Activated B cell treated with CpG ODN at 0.5 μM for 24 hours (primary cell): ENCODE results near the gene PRKAG2. TPM values are rescaled to one million over a fixed set of nuclear protein-coding genes. Genes with fewer than 3 reads are reported as not detected.

Experiments used
- ATAC-seq: fragments of 200-7000 bp; cut with Tn5 transposase; one replicate; pipeline ENCODE4 v1.10.0; 2021; ENCODE audit warnings: low read depth, mild to moderate bottlenecking, moderate library complexity
- CTCF ChIA-PET: fragments of 350-600 bp; sonication (Branson Sonifier 250); formaldehyde crosslinking; loops from one replicate; lab custom pipeline; 2021; ENCODE audit warnings: antibody characterized with exemption; lab: Charles Lee
- POLR2A ChIA-PET: fragments of 350-600 bp; sonication (Branson Sonifier 250); formaldehyde crosslinking; loops from one replicate; lab custom pipeline; 2021; ENCODE audit warnings: antibody characterized with exemption; lab: Charles Lee
- DNase-seq: peaks from one replicate; pipeline ENCODE4 v3.0.0; 2022
- H3K27ac Mint-ChIP-seq: one replicate; pipeline ENCODE4 v1.8.0; 2020; ENCODE audit warnings: mixed read lengths
- H3K27me3 Mint-ChIP-seq: one replicate; pipeline ENCODE4 v1.8.0; 2021; ENCODE audit warnings: mixed read lengths
- H3K36me3 Mint-ChIP-seq: one replicate; pipeline ENCODE4 v1.8.0; 2021; ENCODE audit warnings: low read depth, mixed read lengths
- H3K4me1 Mint-ChIP-seq: one replicate; pipeline ENCODE4 v1.8.0; 2021; ENCODE audit warnings: mixed read lengths
- H3K4me3 Mint-ChIP-seq: one replicate; pipeline ENCODE4 v1.8.0; 2020; ENCODE audit warnings: mild to moderate bottlenecking, mixed read lengths
- H3K9me3 Mint-ChIP-seq: one replicate; pipeline ENCODE4 v1.8.0; 2020; ENCODE audit warnings: mixed read lengths
- intact Hi-C: fragments of 100-400 bp; cut with micrococcal nuclease; formaldehyde crosslinking; loops from one replicate; pipeline ENCODE4 v1.15.1; 2024
- total RNA-seq: library from RNA; stranded (reverse); gene quantifications from 2 replicates; pipeline ENCODE4 v1.2.3, GENCODE V29; 2022
- TF ChIP-seq, protein P1 (sequence below): fragments of 200-600 bp; IDR thresholded peaks from one replicate; pipeline ENCODE4 v1.8.0; 2022; ENCODE audit warnings: antibody characterized with exemption, mild to moderate bottlenecking

Gene PRKAG2
- total RNA-seq, 1 donor from 2014 or later: 19.7 TPM

DNA sequence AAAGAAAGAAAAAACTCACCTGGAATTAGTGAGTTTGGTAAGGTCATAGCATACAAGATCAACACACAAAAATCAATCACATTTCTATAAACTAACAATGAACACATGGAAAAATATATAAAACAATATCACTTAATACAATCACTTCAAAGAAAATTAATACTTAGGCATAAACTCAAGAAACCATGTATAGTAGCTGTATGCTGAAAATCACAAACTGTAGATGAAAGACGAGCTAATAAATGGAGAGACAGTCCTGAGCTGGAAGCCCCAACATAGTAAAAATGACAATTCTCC, 243.5 kb downstream of the PRKAG2 start:
- CTCF ChIA-PET: interaction anchor here (0.8 to 3.1 kb wide), 8 partner anchors 9 to 281 kb away, joined by 3 to 21 read pairs (median 3); partner anchors contain the start of genes PRKAG2 and RHEB
- TF ChIP-seq, protein P1, sequence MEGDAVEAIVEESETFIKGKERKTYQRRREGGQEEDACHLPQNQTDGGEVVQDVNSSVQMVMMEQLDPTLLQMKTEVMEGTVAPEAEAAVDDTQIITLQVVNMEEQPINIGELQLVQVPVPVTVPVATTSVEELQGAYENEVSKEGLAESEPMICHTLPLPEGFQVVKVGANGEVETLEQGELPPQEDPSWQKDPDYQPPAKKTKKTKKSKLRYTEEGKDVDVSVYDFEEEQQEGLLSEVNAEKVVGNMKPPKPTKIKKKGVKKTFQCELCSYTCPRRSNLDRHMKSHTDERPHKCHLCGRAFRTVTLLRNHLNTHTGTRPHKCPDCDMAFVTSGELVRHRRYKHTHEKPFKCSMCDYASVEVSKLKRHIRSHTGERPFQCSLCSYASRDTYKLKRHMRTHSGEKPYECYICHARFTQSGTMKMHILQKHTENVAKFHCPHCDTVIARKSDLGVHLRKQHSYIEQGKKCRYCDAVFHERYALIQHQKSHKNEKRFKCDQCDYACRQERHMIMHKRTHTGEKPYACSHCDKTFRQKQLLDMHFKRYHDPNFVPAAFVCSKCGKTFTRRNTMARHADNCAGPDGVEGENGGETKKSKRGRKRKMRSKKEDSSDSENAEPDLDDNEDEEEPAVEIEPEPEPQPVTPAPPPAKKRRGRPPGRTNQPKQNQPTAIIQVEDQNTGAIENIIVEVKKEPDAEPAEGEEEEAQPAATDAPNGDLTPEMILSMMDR: no peak
- no peaks in the 10 kb centered on the region for H3K27me3 Mint-ChIP-seq
- peaks cover 15% of the 10 kb centered on the region for H3K4me1 Mint-ChIP-seq
- H3K9me3 Mint-ChIP-seq: peaks cover 2% of the 10 kb centered on the region
- intact Hi-C loops: loop anchor here (1.0 to 10.0 kb wide), 11 partner anchors 66 to 1124 kb away; partner anchors contain the start of genes ACTR3B, GALNT11, KMT2C and SLC4A2
- H3K36me3 Mint-ChIP-seq: peaks cover 7% of the 10 kb centered on the region
- H3K27ac Mint-ChIP-seq: peak overlapping the region; percentile 98
- H3K4me3 Mint-ChIP-seq: peak overlapping the region; percentile 96
- ATAC-seq (no peak), DNase-seq (no peak)
- POLR2A ChIA-PET: interaction anchor here (0.6 to 3.0 kb wide), 11 partner anchors 9 to 830 kb away, joined by 3 to 34 read pairs (median 5); partner anchors contain the start of genes ABCF2, NUB1, PRKAG2 and RHEB

DNA sequence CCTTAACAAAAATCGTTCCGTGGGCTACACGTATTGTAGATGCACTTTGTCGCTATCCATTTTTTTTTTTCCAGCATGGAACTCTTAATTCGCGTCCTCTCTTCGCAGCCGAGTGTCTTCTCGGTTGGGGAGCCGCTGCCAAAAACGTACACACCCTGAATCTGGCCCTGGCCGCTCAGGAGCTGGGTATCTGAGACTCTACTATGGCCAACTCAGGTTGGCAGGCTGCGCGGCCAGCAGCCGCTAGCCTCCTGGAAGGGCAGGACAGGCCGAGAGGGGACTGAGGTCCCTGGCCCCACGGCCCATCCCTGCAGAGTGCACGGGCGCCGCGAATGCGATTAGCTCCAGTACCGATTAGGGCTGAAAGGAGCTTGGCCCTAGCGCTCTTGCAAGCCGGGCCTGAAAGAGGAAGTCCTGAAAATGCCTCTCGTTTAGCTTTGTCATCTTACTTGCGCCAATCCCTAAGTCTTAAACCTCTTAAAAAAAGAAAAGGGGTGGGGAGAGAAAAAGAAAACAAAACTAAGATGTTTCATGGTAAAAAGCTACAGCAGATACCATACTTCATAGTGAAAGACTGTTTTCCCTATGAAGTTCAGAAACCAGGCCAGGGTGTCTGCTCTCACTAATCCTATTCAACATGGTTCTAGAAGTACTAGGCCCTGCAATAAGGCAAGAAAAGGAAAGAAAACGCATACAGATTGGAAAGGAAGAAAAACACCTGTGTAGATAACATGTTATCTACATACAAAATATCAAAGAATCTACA, 244.0 kb downstream of the PRKAG2 start:
- POLR2A ChIA-PET: interaction anchor here (0.6 to 3.0 kb wide), 20 partner anchors 9 to 1284 kb away, joined by 3 to 34 read pairs (median 3); partner anchors contain the start of genes ABCF2, NUB1, PRKAG2 and RHEB
- peaks cover 15% of the 10 kb centered on the region for H3K4me1 Mint-ChIP-seq
- no peaks in the 10 kb centered on the region for H3K27me3 Mint-ChIP-seq
- peak; percentile 67 for DNase-seq
- CTCF ChIA-PET: interaction anchor here (0.8 to 3.1 kb wide), 10 partner anchors 9 to 280 kb away, joined by 3 to 21 read pairs (median 3); partner anchors contain the start of genes PRKAG2 and RHEB
- peaks cover 2% of the 10 kb centered on the region for H3K9me3 Mint-ChIP-seq
- H3K27ac Mint-ChIP-seq: peak overlapping the region; percentile 98
- intact Hi-C loops: loop anchor here (1.0 to 10.0 kb wide), 15 partner anchors 66 to 1124 kb away; partner anchors contain the start of genes ACTR3B, CHPF2, GALNT11 and KMT2C
- H3K36me3 Mint-ChIP-seq: peaks cover 7% of the 10 kb centered on the region
- TF ChIP-seq, protein P1: no peak
- peak overlapping the region; percentile 96 for H3K4me3 Mint-ChIP-seq
- ATAC-seq: peak; percentile 59

DNA sequence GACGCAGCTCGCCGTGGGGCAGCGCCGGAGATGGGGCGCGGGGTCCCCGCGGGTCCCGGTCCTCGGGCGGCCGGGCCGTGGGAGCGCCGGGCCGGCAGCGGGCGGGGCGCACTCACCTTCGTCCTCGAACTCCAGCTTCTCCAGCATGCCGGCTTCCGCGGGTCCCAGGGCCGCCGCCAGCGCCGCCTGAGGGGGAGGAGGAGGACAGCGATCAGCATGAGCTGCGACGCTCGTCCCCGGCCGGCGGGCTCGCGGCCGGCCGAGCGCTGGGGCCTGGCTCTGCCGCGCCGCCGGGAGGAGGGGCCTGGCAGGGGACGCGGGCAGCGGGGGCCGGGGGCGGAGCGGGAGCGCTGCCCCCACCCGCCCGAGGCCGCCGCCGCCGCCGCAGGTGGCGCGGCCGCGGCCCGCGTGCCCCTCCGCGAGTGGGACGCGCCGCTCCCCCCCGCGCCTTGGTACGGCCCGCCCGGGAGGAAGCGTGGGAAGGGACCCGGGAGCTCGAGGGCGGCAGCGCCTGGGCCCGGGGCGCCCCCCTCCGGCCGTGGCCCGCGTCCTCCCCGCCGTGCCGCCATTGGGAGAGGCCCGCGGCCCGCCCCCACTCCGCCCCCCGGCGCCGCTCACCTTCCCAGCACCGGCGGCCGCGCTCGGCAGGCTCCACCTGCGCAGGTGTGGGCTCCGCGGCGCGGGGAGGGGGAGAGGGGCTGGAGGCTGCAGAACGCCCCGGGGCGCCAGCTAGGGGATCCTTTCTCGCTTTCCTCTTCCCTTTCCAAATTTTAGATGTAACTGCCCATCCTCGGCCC, 244.8 kb downstream of the PRKAG2 start:
- Mint-ChIP-seq H3K36me3 (peaks cover 7% of the 10 kb centered on the region), H3K4me3 (peak overlapping the region; percentile 96), H3K4me1 (peaks cover 15% of the 10 kb centered on the region), H3K27ac (peak overlapping the region; percentile 98), H3K27me3 (no peaks in the 10 kb centered on the region), H3K9me3 (peaks cover 2% of the 10 kb centered on the region)
- ChIA-PET POLR2A (interaction anchor here (0.6 to 3.0 kb wide), 16 partner anchors 10 to 1283 kb away, joined by 3 to 34 read pairs (median 3); partner anchors contain the start of genes NUB1, PRKAG2 and RHEB), CTCF (interaction anchor here (0.9 to 3.1 kb wide), 10 partner anchors 9 to 279 kb away, joined by 3 to 21 read pairs (median 3); partner anchors contain the start of gene RHEB)
- ATAC-seq: peak; percentile 76
- TF ChIP-seq, protein P1: no peak
- peak; percentile 93 for DNase-seq
- intact Hi-C loops: loop anchor here (1.0 to 10.0 kb wide), 14 partner anchors 65 to 1125 kb away; partner anchors contain the start of genes ACTR3B, CHPF2, GALNT11 and KMT2C

DNA sequence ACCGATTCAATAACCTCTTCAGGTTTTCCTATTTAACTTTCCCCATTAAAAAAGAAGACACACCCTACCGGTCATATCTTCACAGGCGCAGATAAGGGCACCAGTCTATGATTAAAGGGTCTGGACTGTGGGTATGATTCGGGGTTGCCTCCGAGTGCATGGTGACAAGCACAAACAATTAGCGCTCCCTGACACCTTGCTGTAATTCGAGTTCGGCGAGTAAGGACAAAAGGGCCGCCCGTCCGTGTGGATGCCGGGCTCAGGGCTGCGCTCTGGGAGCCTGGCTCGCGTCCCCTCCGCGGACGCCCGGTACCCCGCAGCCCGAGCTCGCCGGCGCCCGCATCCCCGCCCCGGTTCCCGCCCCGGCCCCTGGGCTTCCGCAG, 245.4 kb downstream of the PRKAG2 start:
- Mint-ChIP-seq H3K27ac (peak overlapping the region; percentile 83), H3K4me3 (peak overlapping the region; percentile 88), H3K27me3 (no peaks in the 10 kb centered on the region), H3K4me1 (peaks cover 15% of the 10 kb centered on the region), H3K9me3 (peaks cover 2% of the 10 kb centered on the region), H3K36me3 (peaks cover 10% of the 10 kb centered on the region)
- intact Hi-C loops: loop anchor here (5.0 to 10.0 kb wide), 5 partner anchors 64 to 1126 kb away; partner anchors contain the start of genes ACTR3B and XRCC2
- DNase-seq (peak; percentile 60), ATAC-seq (peak; percentile 8)
- TF ChIP-seq, protein P1: no peak
- CTCF ChIA-PET: interaction anchor here (0.9 to 3.1 kb wide), 8 partner anchors 12 to 279 kb away, joined by 3 to 21 read pairs (median 4); partner anchors contain the start of gene RHEB
- POLR2A ChIA-PET: interaction anchor here (1.0 to 3.0 kb wide), 5 partner anchors 40 to 280 kb away, joined by 3 to 34 read pairs (median 4); partner anchors contain the start of gene RHEB
